Caki2 (cell line): Measurements from ENCODE around the gene YBEY. TPM values are rescaled to one million over a fixed set of nuclear protein-coding genes. Genes with fewer than 3 reads are reported as not detected.
A peak's percentile ranks its signal among the peaks of the same experiment; 100 is the strongest.

Source experiments
- DNase-seq: peaks from one replicate; pipeline ENCODE4 v3.0.0-alpha.2; 2015; ENCODE audit warnings: low read depth
- in situ Hi-C: cut with HindIII; loops from 2 replicates; pipeline ENCODE4 v1.10.0; 2016; ENCODE audit warnings: low sequenced_read_pairs, low pct_unique_long_range_greater_than_20kb, mixed read lengths
- total RNA-seq: library from RNA; depleted of rRNA; stranded (reverse); fragments of >200 nt; shearing (Covaris generic); gene quantifications from 2 replicates; pipeline ENCODE4 v1.2.3, GENCODE V29; 2014; ENCODE audit warnings: low replicate concordance

Gene YBEY
- total RNA-seq, 1 experiment from 2014 or later = 44.3 TPM

GRCh38 chr21:46320331-46320801 is 34.2 kb downstream of the YBEY start:
- in situ Hi-C loops = no loop called here
- DNase-seq = no peak

GRCh38 chr21:46322351-46323226 is 36.4 kb downstream of the YBEY start:
- DNase-seq = peak; percentile 9
- in situ Hi-C loops = no loop called here

GRCh38 chr21:46323227-46323709 is 37.1 kb downstream of the YBEY start:
- in situ Hi-C loops = no loop called here
- DNase-seq = no peak

DNA sequence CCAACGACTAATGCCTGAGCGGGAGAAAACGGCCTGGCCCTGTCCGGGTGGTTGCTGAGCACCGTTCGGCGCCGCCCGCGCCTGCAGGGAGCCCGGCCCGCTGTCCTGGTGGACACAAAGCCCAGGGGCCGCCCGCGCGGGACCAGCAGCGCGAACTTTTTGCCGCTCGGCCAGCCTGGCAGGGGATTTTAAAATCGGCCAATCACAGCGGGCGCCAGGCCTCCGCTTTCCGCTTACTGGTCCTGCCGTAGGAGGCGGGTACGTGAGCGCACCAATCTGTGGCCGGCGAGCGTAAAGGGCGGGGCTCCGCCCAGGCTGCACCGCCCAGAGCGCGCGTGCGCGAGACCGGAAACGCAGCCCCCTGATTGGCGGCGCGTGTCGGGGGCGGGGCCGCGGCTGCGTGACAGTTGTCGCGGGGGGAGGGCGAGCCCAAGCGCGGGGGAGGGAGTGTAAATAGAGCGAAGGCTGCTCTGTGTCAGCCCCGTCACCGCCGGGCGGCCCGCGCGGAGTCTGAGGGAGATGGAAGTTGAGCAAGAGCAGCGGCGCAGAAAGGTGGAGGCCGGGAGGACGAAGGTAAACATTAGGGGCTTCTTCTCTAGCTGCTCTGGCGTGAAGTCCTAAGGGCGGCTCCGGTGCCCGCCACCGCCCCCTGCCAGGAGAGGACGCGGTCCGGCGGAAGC is 37.7 kb downstream of the YBEY start, which contains the start of the genes C21orf58 and PCNT:
Gene C21orf58 (minus strand): TSS at position 161 of the 680 bp plus-strand sequence. CDS start 1,132 bp downstream, outside the sequence.
Gene PCNT (plus strand): TSS at position 447 of the 680 bp plus-strand sequence. CDS start 73 bp downstream, at position 520.
- DNase-seq = peak; percentile 97
- in situ Hi-C loops = no loop called here

DNA sequence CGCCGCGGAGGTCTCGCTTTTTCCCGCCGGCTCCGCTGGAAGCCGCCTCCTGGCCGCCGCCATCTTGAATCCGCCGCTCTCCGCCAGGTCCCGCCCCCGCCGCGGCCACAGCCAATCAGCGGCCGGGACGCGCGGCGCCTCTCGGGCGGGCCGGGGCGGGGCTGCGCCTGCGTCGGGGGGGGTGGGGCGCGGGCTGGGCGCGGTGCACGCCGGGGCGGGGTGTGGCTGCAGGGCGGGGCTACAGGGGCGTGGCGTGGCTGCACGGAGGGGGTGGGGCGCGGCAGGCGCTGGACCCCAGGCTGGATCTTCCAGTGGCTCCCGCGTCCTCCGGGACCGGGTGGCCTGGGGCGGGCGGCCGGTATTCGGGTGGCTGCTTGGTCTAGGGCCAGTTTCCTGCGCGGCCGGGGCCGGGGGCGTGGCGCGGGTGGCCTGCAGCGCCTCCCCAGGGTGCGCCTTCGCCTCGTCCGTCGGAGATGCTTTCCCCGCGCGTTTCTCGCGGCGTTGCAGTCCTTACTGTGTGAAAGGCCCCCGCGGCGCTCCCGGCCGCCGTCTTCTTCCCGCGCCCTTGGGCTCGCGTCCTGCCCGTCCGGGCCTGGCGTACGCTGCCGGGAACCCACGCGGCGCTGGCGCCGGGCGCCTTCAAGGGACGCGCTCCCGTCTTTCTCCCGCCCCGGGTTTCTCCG is 38.4 kb downstream of the YBEY start:
- in situ Hi-C loops = no loop called here
- peak; percentile 75 for DNase-seq

DNA sequence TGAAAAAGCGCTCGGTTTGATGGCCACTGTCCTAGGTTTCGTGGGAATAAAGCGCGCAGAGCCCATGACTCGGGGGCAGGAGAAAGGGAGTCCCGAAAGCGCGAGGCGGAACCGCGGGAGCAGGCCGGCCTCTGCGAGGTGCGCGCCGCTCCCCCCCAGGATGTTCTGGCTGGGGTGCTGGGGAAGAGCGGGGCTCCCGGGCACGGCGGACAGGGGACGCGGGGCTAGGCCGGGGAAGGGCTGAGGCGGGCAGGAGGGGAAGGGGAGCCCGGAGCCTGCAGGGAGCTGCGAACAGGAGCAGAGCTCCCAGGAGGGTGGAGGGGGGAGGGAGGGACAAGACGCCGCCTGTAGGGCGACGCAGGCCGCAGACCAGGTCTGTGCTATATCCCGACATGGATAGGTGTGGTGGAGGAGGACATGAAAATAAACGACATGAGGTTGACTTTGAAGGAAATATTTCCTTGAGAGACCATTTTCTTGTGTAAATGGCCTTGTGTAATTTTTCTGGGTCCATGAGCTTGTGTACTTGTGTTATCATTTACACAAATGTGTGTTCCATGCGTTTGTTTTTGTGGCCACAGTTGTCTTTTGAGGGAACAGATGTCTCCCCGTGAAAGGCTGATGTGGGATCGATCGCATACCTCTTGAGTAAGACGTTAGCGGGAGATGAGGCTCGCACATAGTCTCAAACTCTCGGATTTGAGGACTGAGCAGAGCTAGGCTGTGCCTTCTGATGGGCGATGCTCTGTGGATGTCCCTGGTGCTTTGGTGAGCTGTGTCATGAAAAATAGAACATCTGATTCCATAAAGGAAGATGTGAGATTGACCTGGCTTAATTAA is 39.2 kb downstream of the YBEY start:
- in situ Hi-C loops = no loop called here
- DNase-seq = peak; percentile 58

GRCh38 chr21:46326110-46326703 is 40.1 kb downstream of the YBEY start:
- DNase-seq = no peak
- in situ Hi-C loops = no loop called here

DNA sequence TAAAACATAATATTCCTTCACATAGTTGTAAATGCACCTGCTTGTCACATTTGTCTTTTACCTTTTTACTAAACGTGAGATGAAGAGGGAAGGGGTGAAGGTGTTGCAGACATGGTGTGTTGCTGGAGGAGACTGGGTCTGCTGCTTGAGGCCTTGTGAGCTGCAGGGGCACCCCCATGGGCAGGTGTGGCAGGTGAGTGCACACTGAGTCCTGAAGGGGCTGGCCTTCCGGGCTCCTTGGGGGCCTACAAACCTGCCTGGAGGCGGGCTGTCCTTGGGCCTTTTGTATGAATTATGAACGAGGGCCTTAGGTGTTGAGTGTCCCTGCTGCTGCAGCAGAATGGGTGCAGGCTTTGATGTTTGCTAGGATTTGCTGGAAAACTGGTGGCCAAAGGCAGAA is 41.6 kb downstream of the YBEY start:
- in situ Hi-C loops = no loop called here
- no peak for DNase-seq

- no peak for DNase-seq
- in situ Hi-C loops = no loop called here
Observed at GRCh38 chr21:46328151-46328550, 42.0 kb downstream of the YBEY start.

GRCh38 chr21:46329796-46330195 is 43.7 kb downstream of the YBEY start:
- no peak for DNase-seq
- in situ Hi-C loops = no loop called here

- DNase-seq = no peak
- in situ Hi-C loops = no loop called here
Observed at GRCh38 chr21:46334351-46335140, 48.4 kb downstream of the YBEY start.

DNA sequence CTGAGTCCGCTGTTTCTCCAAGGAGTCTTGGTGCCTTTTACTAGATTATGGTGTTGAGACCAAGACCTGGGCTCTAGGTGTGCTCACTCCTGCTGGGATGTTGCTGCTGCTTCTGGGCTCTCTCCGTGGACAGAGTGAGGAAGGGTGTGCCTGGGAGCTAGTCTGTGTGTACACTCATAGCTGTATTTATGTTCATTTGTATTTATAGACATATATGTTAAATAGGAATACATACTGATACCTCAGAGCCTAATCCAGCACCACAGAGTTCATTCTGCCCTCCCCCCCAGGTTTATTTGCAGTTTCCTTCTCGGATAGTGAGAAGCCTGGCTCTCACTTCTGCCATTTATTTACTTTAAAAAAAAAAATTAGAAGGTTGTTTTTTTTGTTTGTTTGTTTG is 50.5 kb downstream of the YBEY start:
- no peak for DNase-seq
- in situ Hi-C loops = no loop called here

DNA sequence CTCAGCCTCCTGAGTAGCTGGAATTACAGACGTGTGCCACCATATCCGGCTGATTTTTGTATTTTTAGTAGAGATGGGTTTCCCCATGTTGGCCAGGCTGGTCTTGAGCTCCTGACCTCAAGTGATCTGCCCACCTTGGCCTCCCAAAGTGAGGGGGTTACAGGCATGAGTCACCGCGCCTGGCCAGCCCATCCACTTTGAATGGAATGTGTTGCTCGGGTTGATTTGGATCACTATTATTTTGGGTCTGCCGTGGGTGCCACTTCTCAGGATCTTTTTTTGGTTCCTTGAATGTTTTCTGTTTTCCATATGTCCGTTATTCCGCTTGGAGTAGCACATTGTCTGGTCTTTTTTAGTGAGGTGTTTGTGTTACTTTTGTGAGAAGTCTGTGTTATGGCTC is 54.9 kb downstream of the YBEY start:
- DNase-seq = no peak
- in situ Hi-C loops = no loop called here

DNA sequence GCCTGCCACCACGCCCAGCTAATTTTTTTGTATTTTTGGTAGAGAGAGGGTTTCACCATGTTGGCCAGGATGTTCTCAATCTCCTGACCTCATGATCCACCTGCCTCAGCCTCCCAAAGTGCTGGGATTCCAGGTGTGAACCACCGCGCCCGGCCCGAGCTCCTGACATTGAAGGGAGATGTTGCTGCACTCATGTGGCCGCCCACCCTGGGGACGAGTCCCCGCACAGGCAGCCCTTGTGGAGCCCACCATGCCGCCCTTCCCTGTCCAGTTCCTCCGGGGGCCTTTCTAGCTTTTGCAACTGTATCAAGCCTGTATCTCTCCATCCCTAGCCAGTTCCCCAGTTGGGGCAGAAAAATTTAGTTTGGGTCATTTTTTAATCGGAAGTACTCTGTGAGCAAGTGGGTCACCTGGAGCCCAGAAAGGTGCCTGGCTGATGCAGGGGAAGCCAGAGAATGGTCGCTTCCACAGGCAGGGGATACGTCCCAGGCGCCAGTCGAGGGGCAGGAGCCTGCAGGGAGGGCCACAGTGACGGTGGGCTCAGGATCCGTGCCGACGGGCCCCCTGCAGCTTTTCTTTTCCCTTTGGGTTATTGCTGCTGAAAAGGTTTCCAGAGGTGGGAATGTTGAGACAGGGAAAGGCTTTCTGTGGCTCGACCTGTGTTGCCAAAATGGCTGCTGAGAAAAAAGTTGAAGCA is 58.2 kb downstream of the YBEY start:
- no peak for DNase-seq
- in situ Hi-C loops = no loop called here

DNA sequence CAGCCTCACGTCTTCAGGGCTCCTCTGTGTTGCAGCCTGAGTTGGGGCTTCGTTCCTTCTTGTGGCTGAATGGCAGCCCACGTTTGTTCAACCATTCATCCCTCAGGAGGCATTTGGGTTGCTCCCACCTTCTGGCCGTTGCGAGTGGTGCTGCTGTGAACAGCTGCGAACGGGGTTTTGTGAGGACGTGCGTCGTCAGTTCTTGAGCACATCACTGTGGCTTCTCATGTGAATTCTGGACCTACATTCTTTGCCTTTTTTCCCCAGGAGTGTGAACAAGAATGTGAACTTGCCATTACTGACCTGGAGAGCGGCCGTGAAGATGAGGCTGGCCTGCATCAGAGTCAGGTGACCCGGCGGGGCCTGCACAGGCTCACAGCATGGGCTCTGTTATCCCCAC is 59.7 kb downstream of the YBEY start:
- DNase-seq = no peak
- in situ Hi-C loops = no loop called here
